SIG-M5 treated with dmso at 0.1 percent for 504 hours (cell line): Measurements from ENCODE around the gene C20orf173.

ENCODE experiments used
- DNase-seq: peaks from one replicate; lab custom pipeline; 2025; ENCODE audit not compliant: unreplicated experiment; lab: John Stamatoyannopoulos, UW

The C20orf173 gene

GRCh38 chr20:35508493-35509218, 20.8 kb downstream of the C20orf173 start:
- no peak for DNase-seq

- no peak for DNase-seq
Observed at GRCh38 chr20:35506872-35507638, 22.4 kb downstream of the C20orf173 start.

GRCh38 chr20:35506179-35506578, 23.3 kb downstream of the C20orf173 start:
- DNase-seq: no peak

GRCh38 chr20:35504751-35505150, 24.7 kb downstream of the C20orf173 start:
- DNase-seq: no peak

- no peak for DNase-seq
Observed at GRCh38 chr20:35503841-35504561, 25.5 kb downstream of the C20orf173 start.

GRCh38 chr20:35503281-35503680, 26.2 kb downstream of the C20orf173 start:
- DNase-seq: no peak

GRCh38 chr20:35502352-35502751, 27.1 kb downstream of the C20orf173 start:
- peak; percentile 62 for DNase-seq

GRCh38 chr20:35499271-35499670, 30.2 kb downstream of the C20orf173 start:
- no peak for DNase-seq

GRCh38 chr20:35497780-35498189, 31.7 kb downstream of the C20orf173 start:
- no peak for DNase-seq

- no peak for DNase-seq
Observed at GRCh38 chr20:35497320-35497719, 32.1 kb downstream of the C20orf173 start.

GRCh38 chr20:35496481-35496880, 33.0 kb downstream of the C20orf173 start:
- no peak for DNase-seq

- no peak for DNase-seq
Observed at GRCh38 chr20:35492352-35492751, 37.1 kb downstream of the C20orf173 start.

GRCh38 chr20:35491823-35492222, 37.6 kb downstream of the C20orf173 start:
- no peak for DNase-seq

- peak; percentile 86 for DNase-seq
Observed at GRCh38 chr20:35490736-35491181, 38.7 kb downstream of the C20orf173 start.

GRCh38 chr20:35489717-35490116, 39.7 kb downstream of the C20orf173 start:
- no peak for DNase-seq

- no peak for DNase-seq
Observed at GRCh38 chr20:35487479-35487878, 42.0 kb downstream of the C20orf173 start.

GRCh38 chr20:35479798-35480197, 49.7 kb downstream of the C20orf173 start:
- no peak for DNase-seq

GRCh38 chr20:35478804-35479472, 50.5 kb downstream of the C20orf173 start:
- DNase-seq: no peak
